ENCODE results near the gene KLK13.

KLK13 gene

DNA sequence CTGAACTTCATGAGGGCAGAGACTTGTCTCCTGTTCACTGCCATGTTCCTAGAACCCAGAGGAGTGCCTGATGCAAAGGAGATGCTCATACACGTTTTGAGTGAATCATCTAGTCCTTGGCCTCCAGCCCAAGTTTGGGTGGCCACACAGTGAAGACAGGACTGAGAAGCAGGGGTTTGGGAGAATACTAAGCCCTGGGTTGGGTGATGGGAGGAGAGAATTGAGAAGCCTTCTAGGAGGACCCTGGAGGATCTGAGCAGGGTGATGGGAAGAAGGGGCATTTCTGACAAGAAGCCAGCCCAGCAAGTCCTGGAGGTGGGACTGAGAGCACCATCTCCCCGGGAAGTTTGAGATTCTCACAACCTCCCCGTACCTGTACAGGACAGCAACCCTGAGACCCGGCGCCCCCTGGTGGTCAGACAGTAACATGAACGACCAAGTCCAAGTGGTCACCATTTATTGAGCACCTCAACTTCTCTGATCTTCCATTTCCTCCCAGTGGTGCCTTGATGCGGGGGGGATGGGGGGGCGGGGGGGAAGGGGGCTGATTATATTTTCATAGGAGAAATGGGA, 32.4 kb upstream of the KLK13 start:
- Mint-ChIP-seq H3K4me3 (peak overlapping the region; percentile 37), H3K27me3 (no peaks in the 10 kb centered on the region), H3K9me3 (no peaks in the 10 kb centered on the region), H3K4me1 (peaks cover 27% of the 10 kb centered on the region), H3K27ac (no peak overlapping the region), H3K36me3 (peaks cover 2% of the 10 kb centered on the region)

DNA sequence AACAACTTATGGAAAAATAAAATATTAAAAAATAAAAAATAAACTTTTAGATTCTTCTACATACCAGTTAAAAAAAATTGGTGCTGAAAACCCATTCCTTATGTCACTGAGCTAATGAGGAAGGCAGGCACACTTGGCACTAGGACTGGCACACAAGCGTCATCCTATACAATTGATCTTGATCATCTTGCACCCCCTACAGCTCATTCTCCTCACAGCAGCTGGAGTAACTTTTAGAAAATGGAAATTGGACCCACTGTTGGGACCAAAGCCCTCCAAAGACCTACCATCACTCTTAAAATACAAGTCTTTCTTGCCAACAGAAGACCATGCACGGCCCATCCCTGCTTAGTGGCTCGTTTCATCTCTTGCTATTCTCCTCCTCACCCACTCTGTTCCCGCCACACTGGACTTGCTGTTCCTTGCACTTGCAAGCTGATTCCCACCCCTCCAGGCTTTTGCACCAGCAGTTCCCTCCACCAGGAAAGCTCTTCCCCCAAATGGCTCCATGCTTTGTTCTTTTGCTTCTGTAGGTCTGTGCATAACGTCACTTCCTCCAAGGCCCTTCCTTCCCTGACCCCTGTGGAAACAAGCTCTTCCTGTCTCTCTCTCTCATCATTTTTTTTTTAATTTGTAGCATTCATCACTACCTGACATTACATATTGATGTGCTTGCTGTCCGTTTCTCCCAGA, 31.7 kb upstream of the KLK13 start:
- H3K4me3 Mint-ChIP-seq: no peak overlapping the region
- no peaks in the 10 kb centered on the region for H3K27me3 Mint-ChIP-seq
- peaks cover 27% of the 10 kb centered on the region for H3K4me1 Mint-ChIP-seq
- no peaks in the 10 kb centered on the region for H3K9me3 Mint-ChIP-seq
- no peak overlapping the region for H3K27ac Mint-ChIP-seq
- H3K36me3 Mint-ChIP-seq: peaks cover 2% of the 10 kb centered on the region

DNA sequence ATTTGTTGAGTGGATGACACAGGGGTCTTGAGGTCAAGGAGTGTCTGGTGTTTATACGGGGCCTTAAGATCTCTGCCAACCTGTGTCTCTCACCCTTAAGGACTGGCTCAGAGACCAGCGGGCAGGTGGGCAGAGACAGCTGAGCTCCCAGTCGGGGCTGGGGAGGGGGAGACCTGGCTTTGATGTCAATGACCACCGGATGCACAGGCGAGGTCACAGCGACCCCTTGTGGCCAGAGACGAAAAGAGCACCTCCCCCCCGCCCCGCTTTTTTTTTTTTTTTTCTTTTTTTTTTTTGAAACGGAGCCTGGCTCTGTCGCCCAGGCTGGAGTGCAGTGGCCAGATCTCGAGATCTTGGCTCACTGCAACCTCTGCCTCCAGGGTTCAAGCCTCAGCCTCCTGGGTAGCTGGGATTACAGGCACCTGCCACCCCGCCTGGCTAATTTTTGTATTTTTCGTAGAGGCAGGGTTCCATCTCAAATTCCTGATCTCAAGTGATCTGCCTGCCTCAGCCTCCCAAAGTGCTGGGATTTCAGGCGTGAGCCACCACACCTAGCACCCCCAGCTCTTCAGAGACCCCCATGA, 29.9 kb upstream of the KLK13 start:
- H3K36me3 Mint-ChIP-seq: peaks cover 2% of the 10 kb centered on the region
- no peak overlapping the region for H3K27ac Mint-ChIP-seq
- H3K4me3 Mint-ChIP-seq: no peak overlapping the region
- no peaks in the 10 kb centered on the region for H3K9me3 Mint-ChIP-seq
- H3K4me1 Mint-ChIP-seq: peaks cover 20% of the 10 kb centered on the region
- H3K27me3 Mint-ChIP-seq: no peaks in the 10 kb centered on the region

DNA sequence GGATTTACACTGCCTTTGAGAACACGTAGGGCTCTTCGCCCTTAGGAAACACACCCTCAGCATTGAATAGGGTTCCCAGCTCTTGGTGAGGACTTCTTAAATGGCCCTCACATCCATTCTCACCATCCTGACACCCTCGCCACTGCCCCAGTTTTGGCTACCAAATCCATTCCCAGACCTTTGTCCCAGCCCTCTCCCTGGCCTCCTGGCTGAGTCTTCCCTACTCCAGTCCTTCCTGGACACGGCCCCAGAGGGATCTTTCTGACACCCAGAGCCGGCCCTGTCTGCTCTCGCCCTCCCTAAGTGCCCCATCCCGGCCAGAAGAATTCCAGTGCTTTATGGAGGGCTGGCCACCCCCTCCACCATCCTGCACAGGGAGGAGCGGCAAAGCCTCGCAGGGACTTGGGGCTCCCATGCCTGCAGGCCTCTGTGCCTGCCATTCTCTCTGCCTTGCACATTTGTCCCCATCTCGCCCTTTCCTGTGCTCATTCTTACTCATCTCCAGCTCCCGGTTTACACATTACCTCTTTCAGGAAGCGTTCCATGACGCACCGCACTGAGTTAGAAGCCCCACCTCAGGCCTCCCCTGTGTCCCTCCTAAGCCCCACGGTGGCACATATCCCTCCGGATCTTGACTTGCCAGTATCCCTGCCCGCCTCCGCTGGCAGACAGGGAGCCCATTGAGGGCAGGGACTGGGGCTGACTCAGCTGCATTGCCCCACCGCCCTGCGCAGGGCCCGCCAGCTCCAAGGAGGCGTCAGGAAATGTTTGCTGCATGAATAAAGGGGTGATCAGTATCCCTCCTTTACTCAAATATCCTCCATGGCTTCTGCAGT, 28.8 kb upstream of the KLK13 start:
- Mint-ChIP-seq H3K9me3 (no peaks in the 10 kb centered on the region), H3K4me3 (no peak overlapping the region), H3K36me3 (peaks cover 2% of the 10 kb centered on the region), H3K4me1 (peaks cover 13% of the 10 kb centered on the region), H3K27ac (peak overlapping the region; percentile 75), H3K27me3 (no peaks in the 10 kb centered on the region)

DNA sequence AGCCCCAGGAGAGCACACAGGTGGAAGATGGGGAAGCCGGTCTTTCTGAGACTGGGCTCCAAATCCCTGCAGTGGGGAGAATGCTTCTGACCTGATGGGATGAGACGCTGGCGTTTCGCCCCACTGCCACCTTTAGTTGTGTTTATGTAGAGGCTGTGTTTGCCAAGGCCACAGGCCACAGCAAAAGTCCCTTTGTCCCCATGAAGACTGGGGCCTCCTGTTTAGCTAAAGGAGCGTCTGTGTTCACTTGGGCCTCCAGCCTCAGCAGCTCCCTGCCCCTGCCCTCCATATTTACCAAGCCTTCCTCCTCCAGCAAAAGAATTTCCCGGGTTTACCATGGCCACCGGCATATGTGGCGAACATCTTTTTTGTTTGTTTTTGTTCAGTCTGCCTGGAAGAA, 28.2 kb upstream of the KLK13 start:
- Mint-ChIP-seq H3K27ac (no peak overlapping the region), H3K4me3 (no peak overlapping the region), H3K36me3 (peaks cover 2% of the 10 kb centered on the region), H3K4me1 (peaks cover 13% of the 10 kb centered on the region), H3K9me3 (no peaks in the 10 kb centered on the region), H3K27me3 (no peaks in the 10 kb centered on the region)

DNA sequence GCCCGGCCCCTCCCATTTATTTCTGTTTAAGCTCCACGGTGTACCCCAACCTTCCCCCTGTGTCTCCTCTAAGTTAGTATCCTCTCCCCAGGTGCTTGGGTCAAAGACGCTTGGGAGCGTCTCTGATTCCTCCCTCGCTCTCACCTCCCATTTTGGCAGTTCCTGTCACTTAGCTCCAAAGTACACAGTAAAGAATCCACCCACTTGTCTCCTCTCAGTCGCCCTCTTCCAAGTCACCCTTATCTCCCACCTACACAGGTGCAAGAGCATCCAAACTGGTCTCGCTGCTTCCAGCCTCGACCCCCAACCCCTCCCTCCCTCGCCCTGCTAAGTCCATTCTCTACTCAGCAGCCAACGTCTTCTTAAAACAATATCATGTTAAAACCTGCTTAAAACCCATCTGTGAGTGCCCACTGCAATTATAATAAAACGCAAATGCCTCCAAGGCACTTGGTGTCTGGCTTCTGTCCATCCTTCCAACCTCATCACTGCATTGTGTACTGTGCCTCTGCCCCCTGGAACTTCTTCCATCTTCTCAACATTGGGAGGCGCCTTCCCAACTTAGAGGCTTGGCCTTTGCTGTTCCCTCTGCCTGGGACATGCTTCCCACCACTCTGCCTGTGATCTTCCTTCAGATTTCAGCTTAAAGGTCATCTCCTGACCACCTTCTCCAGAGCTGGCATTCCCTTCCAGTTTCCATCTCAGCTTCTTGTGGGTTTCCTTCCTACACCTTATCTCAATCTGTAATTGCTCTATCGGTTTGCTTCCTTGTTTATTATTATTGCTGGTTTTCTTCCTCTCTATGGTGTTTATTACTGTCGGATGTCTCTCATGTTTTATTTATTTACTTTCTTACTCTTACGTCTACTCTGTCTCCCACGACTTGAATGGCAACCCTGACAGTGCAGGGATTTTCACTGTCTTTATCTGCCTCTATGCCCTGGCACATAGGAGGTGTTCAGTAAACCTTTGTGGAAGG, 27.3 kb upstream of the KLK13 start:
- Mint-ChIP-seq H3K36me3 (peaks cover 2% of the 10 kb centered on the region), H3K4me1 (peaks cover 7% of the 10 kb centered on the region), H3K9me3 (no peaks in the 10 kb centered on the region), H3K27me3 (no peaks in the 10 kb centered on the region), H3K4me3 (no peak overlapping the region), H3K27ac (no peak overlapping the region)

DNA sequence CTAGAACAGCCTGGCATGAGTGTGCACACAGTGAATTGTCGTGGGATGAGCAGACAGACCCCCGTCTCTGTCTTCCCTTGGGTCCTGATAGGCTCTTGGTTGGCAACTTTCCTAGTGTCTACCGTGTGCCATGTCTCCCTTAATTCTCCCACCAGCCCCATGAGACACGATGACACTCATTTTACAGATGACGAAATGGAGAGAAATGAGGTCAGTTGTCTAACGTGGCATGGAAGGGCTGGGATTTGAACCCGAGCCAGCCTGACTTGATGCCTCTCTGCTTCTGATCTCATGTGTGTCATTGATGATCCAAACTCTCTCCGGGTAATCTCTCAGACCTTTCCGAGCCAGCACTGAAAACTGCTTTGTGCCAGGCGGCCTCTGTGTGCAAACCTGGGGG, 26.2 kb upstream of the KLK13 start:
- Mint-ChIP-seq H3K9me3 (no peaks in the 10 kb centered on the region), H3K27ac (no peak overlapping the region), H3K4me1 (no peaks in the 10 kb centered on the region), H3K36me3 (no peaks in the 10 kb centered on the region), H3K4me3 (no peak overlapping the region), H3K27me3 (no peaks in the 10 kb centered on the region)

DNA sequence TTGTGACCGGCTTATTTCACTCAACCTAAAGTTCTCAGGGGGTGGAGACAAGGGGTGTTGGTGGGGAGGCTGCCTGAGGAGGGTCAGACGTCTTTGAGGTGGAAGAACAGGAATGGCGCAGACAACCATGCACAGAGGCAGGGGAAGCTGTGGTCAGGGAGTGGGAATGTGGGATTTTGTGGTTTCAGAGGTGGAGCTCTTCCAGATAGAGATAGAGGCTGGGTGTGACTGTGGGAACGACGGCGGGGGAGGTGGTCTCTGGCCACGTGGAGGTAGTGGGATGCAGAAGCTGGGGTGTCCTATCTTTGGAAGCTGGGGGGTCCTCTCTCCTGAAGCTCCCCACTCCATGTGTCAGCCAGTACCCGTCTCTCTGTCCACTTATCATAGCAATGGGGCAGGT, 25.6 kb upstream of the KLK13 start:
- no peak overlapping the region for H3K27ac Mint-ChIP-seq
- H3K4me3 Mint-ChIP-seq: no peak overlapping the region
- H3K4me1 Mint-ChIP-seq: no peaks in the 10 kb centered on the region
- H3K9me3 Mint-ChIP-seq: no peaks in the 10 kb centered on the region
- H3K36me3 Mint-ChIP-seq: no peaks in the 10 kb centered on the region
- no peaks in the 10 kb centered on the region for H3K27me3 Mint-ChIP-seq

DNA sequence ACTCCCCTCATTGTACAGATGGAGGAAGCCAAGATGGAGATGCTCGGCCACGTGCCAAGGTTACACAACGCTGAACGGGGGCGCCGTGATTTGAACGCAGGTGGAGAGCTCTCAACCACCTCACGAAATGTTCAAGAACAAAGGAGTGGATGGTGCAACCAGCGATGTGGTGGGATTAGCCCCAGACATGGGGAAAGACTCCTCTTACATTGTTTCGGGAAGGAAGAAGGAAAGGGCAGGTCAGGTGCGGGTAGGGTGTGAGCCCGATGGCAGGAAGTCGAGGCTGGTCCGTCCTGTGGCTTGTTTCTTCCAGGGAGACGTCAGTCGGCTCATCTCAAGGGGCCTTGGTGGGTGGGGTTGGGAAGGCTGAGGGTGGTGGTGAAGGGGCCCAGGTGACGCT, 24.9 kb upstream of the KLK13 start:
- Mint-ChIP-seq H3K4me1 (no peaks in the 10 kb centered on the region), H3K27me3 (no peaks in the 10 kb centered on the region), H3K9me3 (no peaks in the 10 kb centered on the region), H3K36me3 (no peaks in the 10 kb centered on the region), H3K4me3 (no peak overlapping the region), H3K27ac (no peak overlapping the region)

DNA sequence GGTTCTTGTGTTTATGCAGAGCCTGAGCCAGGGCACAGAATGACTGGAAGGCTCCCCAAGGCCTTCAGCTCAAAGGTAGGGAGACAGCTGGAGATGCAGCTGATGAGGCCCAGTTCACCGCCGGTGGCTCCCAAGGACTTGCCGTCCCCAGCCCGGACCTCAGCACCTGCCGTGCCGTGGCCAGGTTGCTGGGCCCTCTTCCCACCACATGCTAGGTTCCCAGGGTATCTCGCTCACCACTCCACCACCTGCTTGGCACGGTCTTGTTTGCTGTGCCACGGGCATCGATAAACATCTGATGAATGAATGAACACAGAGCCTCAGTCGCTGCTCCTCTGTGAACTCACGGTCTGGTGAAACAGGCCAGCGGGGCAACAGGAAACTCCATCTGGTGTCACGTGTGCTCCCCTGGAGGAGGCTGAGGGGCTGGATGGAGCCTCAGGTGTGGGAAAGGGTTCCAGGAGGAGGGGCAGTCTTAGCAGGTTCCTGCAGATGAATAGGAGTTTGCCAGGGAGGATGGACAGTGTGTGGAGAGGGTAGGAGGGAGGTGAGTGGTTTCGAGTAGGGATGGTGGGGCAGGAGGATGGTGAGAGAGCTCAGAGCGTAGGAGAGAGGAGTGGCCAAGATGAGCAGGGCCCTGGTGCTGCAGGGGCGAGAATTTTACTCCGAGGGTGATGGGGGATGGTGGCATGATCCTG, 21.4 kb upstream of the KLK13 start:
- Mint-ChIP-seq H3K4me1 (no peaks in the 10 kb centered on the region), H3K27me3 (peaks cover 8% of the 10 kb centered on the region), H3K4me3 (no peak overlapping the region), H3K27ac (no peak overlapping the region), H3K36me3 (no peaks in the 10 kb centered on the region), H3K9me3 (no peaks in the 10 kb centered on the region)

DNA sequence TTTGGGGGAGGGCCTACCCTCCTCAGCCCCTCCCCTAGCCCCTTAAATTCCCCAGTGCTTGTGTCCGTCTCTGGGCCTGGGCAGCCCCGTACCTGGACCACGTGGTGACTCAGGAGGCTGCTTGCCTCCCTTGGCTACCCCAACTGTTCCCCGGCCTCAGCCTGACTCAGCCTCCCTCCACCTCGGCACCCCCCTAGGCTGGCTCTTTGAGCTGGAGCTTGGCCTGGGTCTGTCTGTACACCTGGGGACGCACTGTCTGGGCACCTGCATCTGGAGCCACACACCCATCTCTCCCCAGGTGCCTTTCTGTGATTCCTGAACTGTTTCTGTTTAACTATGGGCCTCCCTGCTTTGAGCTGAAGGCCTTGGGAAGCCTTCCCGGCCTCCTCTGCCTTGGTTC, 19.6 kb upstream of the KLK13 start:
- Mint-ChIP-seq H3K9me3 (no peaks in the 10 kb centered on the region), H3K27ac (no peak overlapping the region), H3K36me3 (no peaks in the 10 kb centered on the region), H3K4me1 (no peaks in the 10 kb centered on the region), H3K27me3 (peaks cover 8% of the 10 kb centered on the region), H3K4me3 (no peak overlapping the region)

DNA sequence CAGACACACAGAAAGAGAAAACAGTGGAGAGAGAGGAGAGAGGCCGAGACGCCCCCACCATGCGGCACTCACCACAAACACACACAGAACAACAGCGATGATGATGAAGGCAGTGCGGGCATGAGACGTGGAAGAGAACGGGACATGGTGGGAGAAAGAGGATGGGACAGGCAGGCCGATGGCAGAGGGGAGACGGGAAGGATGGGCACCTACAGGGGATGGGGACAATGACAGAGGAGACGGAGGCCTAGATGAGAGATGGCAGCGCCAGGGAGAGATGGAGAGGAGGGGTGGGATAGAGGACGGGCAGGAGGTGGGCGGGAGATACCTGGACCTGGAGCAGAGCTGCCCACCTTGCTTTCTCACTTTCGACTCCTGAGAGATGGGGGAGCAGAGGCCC, 18.9 kb upstream of the KLK13 start:
- H3K4me1 Mint-ChIP-seq: no peaks in the 10 kb centered on the region
- H3K27ac Mint-ChIP-seq: no peak overlapping the region
- H3K4me3 Mint-ChIP-seq: no peak overlapping the region
- H3K36me3 Mint-ChIP-seq: no peaks in the 10 kb centered on the region
- peaks cover 8% of the 10 kb centered on the region for H3K27me3 Mint-ChIP-seq
- H3K9me3 Mint-ChIP-seq: no peaks in the 10 kb centered on the region

DNA sequence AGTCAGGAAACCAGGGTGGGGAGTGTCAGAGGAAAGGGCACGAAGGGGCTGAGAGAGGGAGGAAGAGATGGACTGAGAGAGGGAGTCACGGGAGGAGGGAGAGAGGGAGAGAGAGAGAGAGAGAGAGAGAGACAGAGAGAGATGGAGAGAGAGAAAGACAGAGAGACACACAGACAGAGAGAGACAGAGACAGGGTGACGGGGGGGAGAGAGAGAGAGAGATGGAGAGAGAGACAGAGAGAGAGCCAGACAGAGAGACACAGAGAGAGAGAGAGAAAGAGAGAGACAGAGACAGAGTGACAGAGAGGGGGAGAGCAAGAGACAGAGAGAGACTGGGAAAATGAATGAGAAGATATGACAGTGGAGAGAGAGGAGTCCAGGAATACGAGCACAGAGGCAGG, 18.3 kb upstream of the KLK13 start:
- no peaks in the 10 kb centered on the region for H3K9me3 Mint-ChIP-seq
- H3K36me3 Mint-ChIP-seq: no peaks in the 10 kb centered on the region
- H3K4me3 Mint-ChIP-seq: no peak overlapping the region
- peaks cover 8% of the 10 kb centered on the region for H3K27me3 Mint-ChIP-seq
- no peaks in the 10 kb centered on the region for H3K4me1 Mint-ChIP-seq
- H3K27ac Mint-ChIP-seq: no peak overlapping the region

DNA sequence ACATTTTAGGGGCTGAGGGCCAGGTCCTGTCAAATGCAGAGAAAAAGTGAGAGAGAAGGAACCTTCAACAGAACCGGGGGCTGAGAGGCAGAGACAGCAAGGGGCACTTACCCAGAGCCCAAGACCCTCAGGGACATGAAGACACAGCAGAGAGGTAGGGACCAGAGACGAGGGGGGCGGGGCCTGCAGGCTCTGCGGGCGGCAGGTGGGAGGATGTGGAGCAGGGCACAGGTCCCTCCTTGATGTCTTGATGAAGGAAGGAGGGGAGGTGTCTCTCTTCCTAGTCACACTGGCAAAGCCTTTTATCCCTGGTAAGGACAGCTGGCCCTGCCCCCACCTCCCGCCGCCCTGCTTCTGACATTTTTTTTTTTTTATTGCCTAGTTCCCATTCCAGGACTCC, 17.7 kb upstream of the KLK13 start, which contains the start of gene KLK14:
TSS of gene KLK14 (minus strand) at position 277 of the 400 bp plus-strand sequence. CDS start at position 4, 273 bp downstream.
- Mint-ChIP-seq H3K4me1 (no peaks in the 10 kb centered on the region), H3K36me3 (no peaks in the 10 kb centered on the region), H3K27ac (no peak within 1 kb of the TSS), H3K4me3 (no peak within 1 kb of the TSS), H3K9me3 (no peaks in the 10 kb centered on the region), H3K27me3 (peaks cover 8% of the 10 kb centered on the region)
